Epithelial cell of esophagus (primary cell): ENCODE results near the gene ATP6V0A1.
"Not testable (repeated sequence)": the region's sequence is repeated elsewhere in the genome, so short reads cannot be mapped to it uniquely, and the experiment has no call there.

Experiments used
- DNase-seq: peaks from one replicate; pipeline ENCODE4 v3.0.0; 2010; ENCODE audit warnings: low read depth
- H3K4me3 ChIP-seq: 2 replicates; pipeline ENCODE4 v1.5.1; 2011; ENCODE audit warnings: mild to moderate bottlenecking, low read length, control low read depth
- TF ChIP-seq, protein P1 (sequence below): IDR thresholded peaks from 2 replicates; pipeline ENCODE4 v1.5.1; 2011; ENCODE audit warnings: low read depth, mild to moderate bottlenecking, low read length, control low read depth, inconsistent platforms; ENCODE audit not compliant: insufficient read depth; ENCODE audit errors: missing control alignments

The ATP6V0A1 gene

DNA sequence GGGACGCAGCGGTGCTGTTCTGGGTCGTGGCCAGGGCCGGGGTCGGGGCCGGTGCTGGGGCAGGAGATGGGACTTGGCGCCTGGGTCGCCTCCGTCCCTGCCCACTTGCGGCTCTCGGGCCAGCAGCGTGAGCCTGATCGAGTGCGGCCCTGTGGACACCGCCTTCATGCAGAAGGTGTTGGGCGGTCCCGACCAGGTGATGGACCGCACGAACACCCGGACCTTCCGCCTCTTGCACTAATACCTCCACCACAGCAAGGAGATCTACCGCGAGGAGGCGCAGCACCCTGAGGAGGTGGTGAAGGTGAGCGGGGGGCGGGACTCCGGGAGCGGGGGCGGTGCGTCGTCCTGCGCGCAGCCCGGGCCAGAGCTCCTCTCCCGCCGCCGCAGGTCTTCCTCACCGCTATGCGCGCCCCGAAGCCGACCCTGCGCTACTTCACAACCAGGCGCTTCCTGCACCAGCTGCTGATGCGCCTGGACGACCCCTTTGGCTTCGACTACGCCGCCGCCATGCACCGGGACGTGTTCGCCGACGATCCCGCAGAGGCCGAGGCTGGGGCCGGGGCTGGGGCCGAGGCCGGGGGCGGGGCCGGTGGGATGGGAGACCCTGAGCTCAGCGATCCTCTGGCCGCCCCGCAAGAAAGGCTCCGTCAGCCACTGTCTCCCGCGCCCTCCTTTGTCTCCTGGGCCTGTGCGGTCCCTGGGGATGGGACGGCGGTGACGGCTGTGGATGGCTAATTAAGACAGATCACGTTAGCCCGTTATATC, 89.6 kb downstream of the ATP6V0A1 start:
- DNase-seq, result peak; percentile 90
- H3K4me3 ChIP-seq, result peak overlapping the region; percentile 44
- TF ChIP-seq, protein P1, sequence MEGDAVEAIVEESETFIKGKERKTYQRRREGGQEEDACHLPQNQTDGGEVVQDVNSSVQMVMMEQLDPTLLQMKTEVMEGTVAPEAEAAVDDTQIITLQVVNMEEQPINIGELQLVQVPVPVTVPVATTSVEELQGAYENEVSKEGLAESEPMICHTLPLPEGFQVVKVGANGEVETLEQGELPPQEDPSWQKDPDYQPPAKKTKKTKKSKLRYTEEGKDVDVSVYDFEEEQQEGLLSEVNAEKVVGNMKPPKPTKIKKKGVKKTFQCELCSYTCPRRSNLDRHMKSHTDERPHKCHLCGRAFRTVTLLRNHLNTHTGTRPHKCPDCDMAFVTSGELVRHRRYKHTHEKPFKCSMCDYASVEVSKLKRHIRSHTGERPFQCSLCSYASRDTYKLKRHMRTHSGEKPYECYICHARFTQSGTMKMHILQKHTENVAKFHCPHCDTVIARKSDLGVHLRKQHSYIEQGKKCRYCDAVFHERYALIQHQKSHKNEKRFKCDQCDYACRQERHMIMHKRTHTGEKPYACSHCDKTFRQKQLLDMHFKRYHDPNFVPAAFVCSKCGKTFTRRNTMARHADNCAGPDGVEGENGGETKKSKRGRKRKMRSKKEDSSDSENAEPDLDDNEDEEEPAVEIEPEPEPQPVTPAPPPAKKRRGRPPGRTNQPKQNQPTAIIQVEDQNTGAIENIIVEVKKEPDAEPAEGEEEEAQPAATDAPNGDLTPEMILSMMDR, result peak; percentile 63

DNA sequence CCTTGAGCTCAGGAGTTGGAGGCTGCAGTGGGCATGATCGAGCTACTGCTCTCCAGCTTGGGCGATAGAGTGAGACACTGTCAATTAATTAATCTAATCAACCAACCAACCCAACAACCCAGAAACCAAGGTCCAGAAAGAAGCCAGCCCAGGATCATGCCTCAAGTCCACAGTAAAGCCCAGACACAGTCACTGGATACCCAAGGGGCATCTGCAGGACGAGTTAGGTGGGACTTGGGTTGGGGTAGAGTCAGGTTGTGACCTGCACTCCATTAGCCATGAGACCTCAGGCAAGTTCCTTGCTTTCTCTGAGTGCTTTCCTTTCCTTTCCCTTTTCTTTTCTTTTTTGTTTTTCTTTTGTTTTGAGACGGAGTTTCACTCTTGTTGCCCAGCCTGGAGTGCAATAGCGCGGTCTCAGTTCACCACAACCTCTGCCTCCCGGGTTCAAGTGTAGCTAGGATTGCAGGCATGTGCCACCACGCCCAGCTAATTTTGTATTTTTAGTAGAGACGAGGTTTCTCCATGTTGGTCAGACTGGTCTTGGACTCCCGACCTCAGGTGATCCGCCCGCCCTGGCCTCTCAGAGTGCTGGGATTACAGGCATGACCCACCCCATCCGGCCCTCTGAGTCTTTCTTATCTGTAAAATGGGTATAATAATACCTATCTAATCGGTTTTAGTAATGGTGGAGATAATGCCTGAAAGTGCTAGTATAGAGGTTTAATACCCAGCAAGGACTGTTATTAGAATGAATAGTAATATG, 90.5 kb downstream of the ATP6V0A1 start:
- TF ChIP-seq, protein P1, result no peak
- no peak for DNase-seq
- no peak overlapping the region for H3K4me3 ChIP-seq

DNA sequence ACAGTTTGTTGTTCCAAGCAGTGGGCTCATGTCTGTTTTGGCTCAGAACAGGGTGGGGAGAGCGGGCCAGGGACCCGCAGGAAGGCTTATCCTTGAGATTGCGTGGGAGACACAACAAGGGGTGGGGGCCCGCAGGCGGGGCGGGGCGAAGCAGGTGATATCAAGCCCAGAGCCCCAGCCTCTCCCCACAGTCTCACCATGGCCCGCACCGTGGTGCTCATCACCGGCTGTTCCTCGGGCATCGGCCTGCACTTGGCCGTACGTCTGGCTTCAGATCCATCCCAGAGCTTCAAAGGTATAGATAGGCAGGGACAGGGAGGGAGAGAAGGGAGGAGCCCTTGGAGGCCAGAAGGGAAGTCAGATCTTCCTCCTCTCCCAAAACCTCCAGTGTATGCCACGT, 94.1 kb downstream of the ATP6V0A1 start, which contains the start of gene HSD17B1:
Gene HSD17B1 (plus strand): TSS at position 188 of the 400 bp plus-strand sequence. CDS start 11 bp downstream, at position 199.
- H3K4me3 ChIP-seq, result peak within 1 kb of the TSS; percentile 78
- DNase-seq, result not testable (repeated sequence)

DNA sequence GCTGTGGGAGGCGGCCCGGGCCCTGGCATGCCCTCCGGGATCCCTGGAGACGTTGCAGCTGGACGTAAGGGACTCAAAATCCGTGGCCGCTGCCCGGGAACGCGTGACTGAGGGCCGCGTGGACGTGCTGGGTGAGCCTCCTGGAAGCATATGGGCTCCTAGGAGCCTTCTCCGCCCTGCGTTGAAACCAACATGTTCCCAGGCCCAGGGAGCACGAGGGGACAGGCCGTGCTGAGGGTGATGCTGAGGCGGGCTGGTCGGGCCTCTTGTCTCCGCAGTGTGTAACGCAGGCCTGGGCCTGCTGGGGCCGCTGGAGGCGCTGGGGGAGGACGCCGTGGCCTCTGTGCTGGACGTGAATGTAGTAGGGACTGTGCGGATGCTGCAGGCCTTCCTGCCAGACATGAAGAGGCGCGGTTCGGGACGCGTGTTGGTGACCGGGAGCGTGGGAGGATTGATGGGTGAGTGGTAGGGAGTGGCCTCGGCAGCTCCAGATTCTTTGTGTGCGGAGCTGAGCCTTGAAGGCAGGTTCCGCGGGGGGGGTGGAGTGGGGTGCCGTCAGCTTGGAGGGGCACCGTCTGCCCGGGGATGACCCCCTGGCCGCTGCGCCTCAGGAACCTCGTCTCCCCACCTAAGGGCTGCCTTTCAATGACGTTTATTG, 94.6 kb downstream of the ATP6V0A1 start:
- peak overlapping the region; percentile 78 for H3K4me3 ChIP-seq
- peak; percentile 93 for DNase-seq
- TF ChIP-seq, protein P1, result peak; percentile 49

DNA sequence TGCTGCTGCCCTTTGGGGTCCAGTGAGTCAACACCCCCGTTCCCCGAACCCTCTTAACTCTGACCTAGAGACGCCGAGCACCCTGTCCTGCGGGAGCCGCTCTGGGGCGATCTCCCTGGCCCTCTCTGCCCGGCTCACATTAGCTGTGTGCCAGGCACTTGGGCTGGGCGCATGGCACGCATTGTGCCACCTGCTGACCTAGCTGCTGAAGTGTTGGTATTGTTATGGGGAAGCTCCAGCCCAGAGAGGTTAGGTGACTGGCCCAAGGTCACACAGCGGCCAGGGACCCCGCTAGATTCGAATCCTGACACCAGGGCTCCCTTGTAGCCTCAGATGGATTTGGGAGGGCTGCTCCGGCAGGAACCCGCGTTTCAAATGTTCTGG, 95.2 kb downstream of the ATP6V0A1 start:
- DNase-seq, result peak; percentile 67
- H3K4me3 ChIP-seq, result peak overlapping the region; percentile 78
- TF ChIP-seq, protein P1, result peak; percentile 32

DNA sequence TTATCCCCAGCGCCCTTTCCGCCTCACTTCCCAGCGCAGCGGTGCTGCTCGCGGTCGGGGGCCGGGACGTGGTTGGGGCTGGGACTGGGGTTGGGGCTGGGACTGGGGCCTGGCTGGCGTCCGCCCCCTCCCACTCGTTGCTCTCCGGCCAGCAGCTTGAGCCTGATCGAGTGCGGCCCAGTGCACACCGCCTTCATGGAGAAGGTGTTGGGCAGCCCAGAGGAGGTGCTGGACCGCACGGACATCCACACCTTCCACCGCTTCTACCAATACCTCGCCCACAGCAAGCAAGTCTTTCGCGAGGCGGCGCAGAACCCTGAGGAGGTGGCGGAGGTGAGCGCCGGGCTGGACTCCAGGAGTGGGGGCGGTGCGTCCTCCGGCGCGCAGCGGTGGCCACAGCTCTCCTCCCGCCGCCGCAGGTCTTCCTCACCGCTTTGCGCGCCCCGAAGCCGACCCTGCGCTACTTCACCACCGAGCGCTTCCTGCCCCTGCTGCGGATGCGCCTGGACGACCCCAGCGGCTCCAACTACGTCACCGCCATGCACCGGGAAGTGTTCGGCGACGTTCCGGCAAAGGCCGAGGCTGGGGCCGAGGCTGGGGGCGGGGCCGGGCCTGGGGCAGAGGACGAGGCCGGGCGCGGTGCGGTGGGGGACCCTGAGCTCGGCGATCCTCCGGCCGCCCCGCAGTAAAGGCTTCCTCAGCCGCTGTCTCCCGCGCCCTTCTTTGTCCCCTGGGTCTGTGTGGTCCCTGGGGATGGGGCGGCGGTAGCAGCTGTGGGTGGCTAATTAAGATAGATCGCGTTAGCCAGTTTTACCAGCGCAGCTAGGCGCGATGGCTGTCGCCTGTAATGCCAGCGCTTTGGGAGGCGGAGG, 95.8 kb downstream of the ATP6V0A1 start:
- DNase-seq, result peak; percentile 60
- peak overlapping the region; percentile 78 for H3K4me3 ChIP-seq
- TF ChIP-seq, protein P1, result no peak
